Panc1 (cell line): Measurements from ENCODE around the gene NPW.

Experiments used
- POLR2AphosphoS5 ChIP-seq: IDR thresholded peaks from 2 replicates; pipeline ENCODE4 v1.6.1; 2012; ENCODE audit warnings: mild to moderate bottlenecking, low read depth, low read length, moderate library complexity
- REST ChIP-seq, 2 experiments: IDR thresholded peaks; 2 replicates each; pipeline ENCODE4 v1.6.1; 2011 to 2012; ENCODE audit warnings: low read depth in 2 of 2, control low read depth in 1 of 2, low read length in 1 of 2, mild to moderate bottlenecking in 1 of 2, moderate library complexity in 1 of 2; ENCODE audit not compliant: insufficient read depth in 1 of 2
- TF ChIP-seq, protein P1 (sequence below): fragments of 450-650 bp; IDR thresholded peaks from 2 replicates; pipeline ENCODE4 v1.5.1; 2017; ENCODE audit warnings: mild to moderate bottlenecking

- TF ChIP-seq POLR2AphosphoS5 = no peak
- TF ChIP-seq, protein P1, sequence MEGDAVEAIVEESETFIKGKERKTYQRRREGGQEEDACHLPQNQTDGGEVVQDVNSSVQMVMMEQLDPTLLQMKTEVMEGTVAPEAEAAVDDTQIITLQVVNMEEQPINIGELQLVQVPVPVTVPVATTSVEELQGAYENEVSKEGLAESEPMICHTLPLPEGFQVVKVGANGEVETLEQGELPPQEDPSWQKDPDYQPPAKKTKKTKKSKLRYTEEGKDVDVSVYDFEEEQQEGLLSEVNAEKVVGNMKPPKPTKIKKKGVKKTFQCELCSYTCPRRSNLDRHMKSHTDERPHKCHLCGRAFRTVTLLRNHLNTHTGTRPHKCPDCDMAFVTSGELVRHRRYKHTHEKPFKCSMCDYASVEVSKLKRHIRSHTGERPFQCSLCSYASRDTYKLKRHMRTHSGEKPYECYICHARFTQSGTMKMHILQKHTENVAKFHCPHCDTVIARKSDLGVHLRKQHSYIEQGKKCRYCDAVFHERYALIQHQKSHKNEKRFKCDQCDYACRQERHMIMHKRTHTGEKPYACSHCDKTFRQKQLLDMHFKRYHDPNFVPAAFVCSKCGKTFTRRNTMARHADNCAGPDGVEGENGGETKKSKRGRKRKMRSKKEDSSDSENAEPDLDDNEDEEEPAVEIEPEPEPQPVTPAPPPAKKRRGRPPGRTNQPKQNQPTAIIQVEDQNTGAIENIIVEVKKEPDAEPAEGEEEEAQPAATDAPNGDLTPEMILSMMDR = no peak
- no peak for TF ChIP-seq REST (IDR thresholded peaks at IDR 0.05; ENCODE audit: insufficient read depth in 1 of 2, low read depth in 2 of 2, low read length in 1 of 2)
Observed at GRCh38 chr16:1992704-1993317, 26.8 kb upstream of the NPW start.
